NCI-H2029 (cell line): ENCODE measurements around the gene NRG2.

Experiments
- DNase-seq: peaks from one replicate; lab custom pipeline; 2025; lab: John Stamatoyannopoulos, UW

The NRG2 gene

DNA sequence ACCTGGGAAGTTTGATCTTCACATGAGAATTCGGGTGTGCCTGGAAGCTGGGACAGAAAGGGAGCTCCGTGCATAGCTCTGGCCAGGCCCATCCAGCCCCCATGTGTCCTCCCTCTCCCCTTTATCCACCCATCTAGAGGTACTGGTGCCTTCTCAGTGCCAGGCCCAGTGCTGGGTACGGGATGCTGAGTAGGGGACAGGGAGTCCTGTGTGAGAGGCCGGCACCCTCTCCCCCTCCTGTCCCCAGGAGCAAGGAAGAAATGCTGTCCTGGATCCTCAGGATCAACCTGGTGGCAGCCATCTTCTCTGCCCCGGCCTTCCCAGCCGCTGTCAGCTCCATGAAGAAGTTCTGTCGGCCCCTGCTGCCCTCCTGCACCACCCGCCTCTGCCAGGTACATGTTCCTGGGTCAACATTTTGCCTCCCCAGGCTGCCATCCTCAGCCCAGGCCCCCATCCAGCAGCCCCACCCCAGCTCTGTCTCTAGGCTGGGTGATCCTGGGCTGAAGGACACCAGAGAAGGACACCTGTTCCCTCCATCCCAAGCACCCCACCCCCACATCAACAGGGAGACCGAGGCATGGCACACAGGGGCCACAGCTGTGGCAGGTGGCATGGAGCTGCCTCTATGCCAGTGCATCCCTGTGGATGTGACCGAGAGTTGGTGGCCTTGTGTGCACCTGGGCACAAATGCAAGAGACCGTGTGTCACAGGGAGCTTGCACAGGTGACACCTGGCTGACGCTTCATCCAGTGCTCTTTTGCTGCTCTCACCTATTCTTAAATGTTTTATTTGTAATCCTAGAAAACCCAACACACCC is 204.5 kb downstream of the NRG2 start:
- DNase-seq: no peak

- DNase-seq: no peak
Observed at GRCh38 chr5:139837711-139838380, 205.3 kb downstream of the NRG2 start.

GRCh38 chr5:139836469-139837208 is 206.5 kb downstream of the NRG2 start:
- DNase-seq: no peak

DNA sequence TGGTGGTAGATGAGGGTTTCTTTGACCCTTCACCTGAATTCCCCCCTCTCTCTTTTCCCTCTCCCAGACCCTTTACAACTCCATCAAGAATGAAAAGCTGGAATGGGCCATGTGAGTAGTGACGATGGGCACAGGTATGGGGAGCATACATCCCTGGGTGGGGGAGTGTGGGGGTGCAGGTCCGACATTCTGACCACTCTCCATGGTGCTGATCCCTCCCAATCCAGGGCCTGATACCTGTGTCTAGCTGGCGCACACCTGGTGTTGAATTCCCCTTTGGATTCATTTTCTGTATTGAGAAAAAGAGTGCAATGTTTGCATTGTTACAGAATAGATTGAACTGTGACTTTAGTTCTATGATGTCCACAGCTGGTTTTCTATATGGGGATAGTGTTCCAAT is 207.4 kb downstream of the NRG2 start:
- no peak for DNase-seq

DNA sequence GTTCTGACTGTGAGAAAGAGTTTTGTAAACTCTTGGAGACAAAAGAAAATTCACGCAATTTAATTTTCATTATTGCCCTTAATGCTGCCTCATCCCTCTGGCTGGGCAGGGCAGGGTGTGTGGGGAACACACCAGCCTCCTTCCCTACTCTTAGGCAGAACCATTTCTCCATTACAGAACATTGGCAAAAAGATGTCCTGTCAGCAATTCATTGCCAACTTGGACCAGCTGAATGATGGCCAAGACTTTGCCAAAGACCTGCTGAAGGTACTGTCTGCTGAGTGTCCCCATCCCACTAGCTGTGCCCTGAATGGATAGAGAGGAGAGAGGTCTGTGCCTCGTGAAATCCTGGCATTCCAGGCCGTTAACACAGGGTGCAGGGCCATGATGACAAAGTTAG is 209.6 kb downstream of the NRG2 start:
- DNase-seq: no peak

GRCh38 chr5:139831624-139832023 is 211.5 kb downstream of the NRG2 start:
- DNase-seq: no peak

DNA sequence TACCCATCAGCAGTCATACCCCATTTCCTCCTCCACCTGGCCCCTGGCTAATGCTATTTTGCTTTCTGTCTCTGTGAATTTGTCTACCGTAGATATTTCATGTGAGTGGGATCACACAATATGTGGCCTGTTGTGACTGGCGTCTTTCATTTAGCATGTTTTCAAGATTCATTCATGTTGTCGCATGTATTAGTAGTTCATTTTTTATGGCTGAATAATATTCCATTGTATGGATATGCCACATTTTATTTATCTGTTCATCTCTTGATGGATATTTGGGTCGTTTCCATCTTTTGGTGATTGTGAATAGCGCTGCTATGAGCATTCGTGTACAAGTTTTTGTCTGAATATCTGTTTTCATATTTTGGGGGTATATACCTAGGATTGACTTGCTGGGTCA is 213.6 kb downstream of the NRG2 start:
- DNase-seq: no peak

DNA sequence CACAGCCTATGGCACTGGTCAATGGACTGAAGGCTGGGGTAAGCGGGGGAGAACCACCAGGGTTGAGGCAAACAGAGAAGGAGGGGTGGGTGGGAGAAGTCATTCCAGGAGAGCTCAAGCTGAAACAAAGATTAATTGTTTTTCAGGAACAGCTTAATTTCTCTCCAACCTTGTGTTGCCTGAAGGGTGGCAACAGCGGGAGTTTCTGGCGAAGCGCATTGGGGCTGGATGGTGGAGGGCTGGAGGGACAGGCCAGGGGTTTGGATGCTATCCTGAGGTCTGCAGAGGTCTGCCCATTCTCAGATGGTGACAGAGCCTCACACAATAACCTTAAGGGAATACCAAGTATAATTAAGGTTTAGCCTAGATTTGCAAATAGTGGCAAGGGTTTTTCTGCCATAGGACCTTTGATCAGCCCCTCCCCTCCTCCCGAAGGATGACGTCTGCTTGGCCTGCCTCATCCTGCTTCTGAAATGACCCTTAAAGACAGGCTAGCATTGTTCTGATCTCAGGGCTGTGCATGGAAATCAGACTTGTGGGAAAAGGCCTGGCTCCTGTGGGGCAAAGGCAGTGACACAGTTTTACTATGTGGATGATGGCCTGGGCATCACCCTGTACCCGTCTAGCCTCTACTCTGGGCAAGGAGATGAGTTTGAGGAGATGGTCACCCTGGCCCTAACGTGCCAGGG is 214.7 kb downstream of the NRG2 start:
- DNase-seq: no peak

DNA sequence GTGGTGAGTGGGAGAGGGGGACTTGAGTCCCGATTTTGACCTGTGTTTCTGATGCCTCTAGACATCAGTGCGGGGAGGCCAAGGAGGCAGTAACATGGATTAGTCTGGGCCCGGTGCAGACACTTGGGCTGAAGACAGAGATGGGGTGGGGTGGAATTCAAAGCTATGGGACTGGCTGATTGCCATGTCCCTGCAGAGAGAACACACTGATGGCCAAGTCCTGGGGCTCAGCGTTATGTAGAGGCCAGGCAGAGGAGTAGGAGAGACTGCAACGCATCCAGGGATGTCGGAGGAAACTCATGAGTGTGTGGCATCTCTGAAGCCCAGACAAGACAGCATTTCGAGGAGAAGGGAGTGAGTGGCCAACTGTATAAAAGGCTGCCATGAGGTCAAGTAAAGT is 217.4 kb downstream of the NRG2 start:
- no peak for DNase-seq

DNA sequence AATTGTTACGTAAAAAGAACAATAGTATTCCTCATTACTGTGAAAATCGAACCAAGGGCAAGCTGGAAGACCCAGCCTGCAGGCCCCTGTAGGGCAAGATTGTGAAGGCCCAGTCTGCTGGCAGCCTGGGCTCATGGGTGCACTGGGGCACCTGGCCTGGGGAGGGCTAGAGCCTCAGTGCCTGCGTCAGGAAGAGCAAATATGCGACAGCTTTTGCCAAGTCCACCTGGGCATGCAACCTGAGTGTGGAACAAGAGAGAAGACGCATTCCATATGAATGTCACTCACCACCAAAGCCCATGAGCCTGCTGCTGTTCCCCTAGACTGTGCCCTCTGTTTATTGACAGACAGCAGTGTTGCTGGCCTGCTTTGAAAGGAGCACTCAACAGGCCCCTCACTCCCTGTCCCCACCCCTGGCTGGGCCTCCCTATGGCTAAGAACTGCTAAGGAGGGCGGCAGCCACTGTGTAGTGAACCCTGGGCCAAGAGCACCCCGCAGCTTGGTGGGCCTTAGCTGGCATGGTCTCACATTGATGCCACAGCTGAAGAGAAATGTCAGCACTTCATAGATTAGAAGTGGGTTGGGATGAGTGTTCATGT is 219.2 kb downstream of the NRG2 start:
- no peak for DNase-seq

DNA sequence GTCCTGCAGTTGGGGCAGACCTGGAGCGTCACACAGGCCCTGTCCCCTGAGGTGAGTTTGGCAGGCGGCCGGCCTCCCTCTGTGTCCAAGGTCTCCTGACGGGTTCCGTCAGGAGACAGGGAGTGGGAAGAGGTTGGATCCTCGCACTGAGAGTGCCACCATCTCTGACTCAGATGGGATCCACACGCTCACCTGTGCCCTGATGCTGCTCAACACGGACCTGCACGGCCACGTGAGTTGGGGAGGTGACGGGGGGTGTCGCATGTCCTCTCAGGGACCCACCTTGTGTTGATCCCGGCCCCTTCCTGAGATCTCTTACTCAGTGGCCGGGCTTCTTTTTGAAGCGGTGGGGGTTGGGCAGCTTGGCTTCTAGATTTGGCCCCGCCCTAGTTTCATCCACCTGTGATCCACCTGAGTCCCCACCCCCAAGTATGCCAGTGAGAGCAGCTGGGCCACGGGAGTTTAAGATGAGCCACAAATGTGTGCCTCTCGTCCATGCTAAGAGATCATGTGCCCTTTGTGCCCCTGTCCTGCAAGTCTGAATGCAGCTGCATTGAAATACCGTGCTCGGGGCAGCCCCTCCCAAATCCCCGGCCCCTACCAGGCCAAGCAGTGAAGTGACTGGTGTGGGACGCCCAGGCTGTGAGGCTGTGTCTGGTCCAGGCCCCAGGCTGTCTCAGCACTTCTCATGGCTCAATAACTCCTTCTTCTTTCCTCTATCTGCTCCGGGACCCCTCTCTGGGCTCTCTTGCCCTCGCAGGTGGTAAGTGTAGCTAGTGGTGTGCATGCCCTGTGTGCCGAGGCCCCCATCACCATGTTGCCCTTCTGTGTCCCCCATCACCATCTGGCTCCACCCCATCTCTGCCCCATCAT is 220.3 kb downstream of the NRG2 start:
- no peak for DNase-seq

DNA sequence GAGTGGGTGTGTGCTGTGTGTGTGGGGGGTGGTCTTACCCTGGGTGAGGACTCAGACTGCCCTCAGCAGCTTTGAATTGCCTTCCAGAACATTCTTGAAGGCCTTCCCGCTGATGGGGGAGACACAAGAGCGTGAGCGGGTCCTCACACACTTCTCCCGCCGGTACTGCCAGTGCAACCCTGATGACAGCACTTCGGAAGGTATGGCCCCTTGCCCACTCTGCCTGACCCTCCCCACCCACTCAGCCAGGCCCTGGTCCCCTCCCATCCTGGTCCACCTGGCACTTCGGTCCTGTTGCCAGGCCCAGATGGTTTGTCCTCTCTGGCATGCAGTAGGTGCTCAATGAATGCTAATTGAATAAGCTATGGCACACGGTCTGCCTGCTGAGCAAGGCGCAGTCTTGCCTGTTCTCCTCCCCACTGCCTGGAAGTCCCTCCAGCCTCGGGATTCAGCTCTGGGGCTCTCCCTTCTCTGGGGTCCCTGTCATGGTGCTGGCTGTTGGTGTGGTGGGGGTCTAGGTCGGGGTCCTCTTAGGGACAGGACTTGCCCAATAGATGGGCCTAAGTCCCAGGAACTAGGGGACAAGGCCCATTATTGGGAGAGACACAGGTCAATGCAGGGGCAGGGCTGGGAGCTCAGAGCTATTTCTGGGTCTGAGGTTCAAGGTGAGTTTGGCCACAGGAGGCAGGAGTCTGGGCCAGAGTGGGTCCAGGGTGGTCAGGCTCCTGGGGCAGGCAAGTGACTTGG is 221.1 kb downstream of the NRG2 start:
- no peak for DNase-seq

DNA sequence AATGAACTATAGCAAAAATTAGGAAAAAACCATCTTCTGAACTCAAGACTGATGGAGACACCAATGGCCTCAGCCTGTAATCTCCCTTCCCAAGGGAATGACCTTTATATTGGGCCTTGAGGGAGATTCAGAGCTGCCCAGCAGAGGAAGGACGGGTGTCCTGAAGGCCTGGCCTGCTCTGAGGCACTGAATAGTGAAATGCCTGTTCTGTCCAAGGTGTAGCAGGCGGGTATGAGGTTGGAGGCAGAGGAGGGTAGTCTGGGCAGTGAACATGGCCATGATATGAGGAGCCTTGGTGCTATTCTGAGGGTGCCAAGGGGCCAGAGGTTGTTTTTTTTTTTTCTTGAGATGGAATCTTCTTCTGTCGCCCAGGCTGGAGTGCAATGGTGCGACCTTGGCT is 222.5 kb downstream of the NRG2 start:
- DNase-seq: no peak

DNA sequence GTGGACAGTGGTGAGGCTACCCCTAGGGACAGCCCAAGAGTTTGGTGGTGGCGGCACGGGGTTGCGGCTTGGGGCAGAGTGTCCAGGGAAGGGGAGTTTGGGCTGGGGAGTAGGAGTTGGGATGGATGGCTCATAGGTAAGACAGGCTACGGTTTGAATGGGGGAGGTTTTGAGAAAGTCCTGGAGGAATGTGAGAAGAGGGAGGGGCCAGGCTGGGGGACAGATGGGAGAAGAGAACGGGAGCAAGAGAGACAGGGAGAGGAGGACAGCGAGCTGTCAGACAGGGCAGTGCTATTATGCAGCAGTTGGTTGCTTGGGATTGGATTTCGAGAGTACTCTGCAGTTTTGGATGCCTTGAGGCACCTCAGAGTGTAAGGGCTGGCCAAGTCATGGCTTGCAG is 223.0 kb downstream of the NRG2 start:
- no peak for DNase-seq

- DNase-seq: no peak
Observed at GRCh38 chr5:139817970-139818369, 225.1 kb downstream of the NRG2 start.

GRCh38 chr5:139817362-139817761 is 225.7 kb downstream of the NRG2 start:
- no peak for DNase-seq

- no peak for DNase-seq
Observed at GRCh38 chr5:139816566-139816965, 226.5 kb downstream of the NRG2 start.

DNA sequence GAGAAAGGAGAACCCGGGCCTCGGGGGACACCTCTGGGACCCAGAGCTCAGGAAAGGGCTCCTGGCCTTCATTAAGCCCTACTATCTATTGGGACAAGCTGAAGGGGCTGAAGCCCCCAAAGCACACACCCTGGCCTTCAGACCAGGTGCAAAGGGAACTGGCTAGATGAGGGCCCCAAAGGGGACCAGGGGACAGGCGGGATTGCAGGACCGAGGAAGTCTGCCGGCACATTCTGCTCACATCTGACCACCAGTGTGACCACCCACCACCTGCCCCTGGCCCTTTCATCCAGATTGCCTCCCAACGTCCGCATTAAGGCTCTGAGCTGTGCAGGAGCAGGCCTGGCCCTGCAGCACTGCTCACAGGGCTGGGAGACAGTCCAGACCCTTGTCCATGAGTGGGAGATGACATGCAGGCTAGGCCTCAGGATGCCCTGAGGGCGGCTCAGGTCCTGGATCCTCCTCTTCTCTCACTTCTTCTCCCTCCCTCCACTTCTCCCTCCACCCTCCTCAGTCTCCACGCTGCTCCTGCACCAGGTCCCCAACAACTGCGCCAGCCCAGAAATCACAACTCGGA is 228.3 kb downstream of the NRG2 start:
- no peak for DNase-seq

- DNase-seq: no peak
Observed at GRCh38 chr5:139814191-139814601, 228.9 kb downstream of the NRG2 start.
